PC-3 (cell line): ENCODE results near the gene DGAT2. TPM values are rescaled to one million over a fixed set of nuclear protein-coding genes. Genes with fewer than 3 reads are reported as not detected.

ENCODE experiments used
- ATAC-seq: fragments of 200-7000 bp; cut with Tn5 transposase; 2 replicates; pipeline ENCODE4 v1.9.1; 2020; ENCODE audit warnings: mild to moderate bottlenecking, moderate library complexity
- BruUV-seq: library from RNA; stranded (reverse); fragments of 400-500 nt; replicated peaks from 2 replicates; lab custom pipeline; 2021; lab: Mats Ljungman, UMichigan
- CTCF ChIA-PET: fragments of 300-600 bp; sonication (Branson Sonifier 250); formaldehyde crosslinking; loops from one replicate; lab custom pipeline; 2022; ENCODE audit warnings: antibody characterized with exemption; lab: Charles Lee
- POLR2A ChIA-PET: fragments of 300-600 bp; sonication (Branson Sonifier 250); formaldehyde crosslinking; loops from one replicate; lab custom pipeline; 2022; ENCODE audit warnings: antibody characterized with exemption; ENCODE audit not compliant: unreplicated experiment; lab: Charles Lee
- DNase-seq: peaks from one replicate; pipeline ENCODE4 v3.0.0-alpha.2; 2015
- H2AFZ ChIP-seq: fragments of 300-600 bp; sonication (generic); 2 replicates; pipeline ENCODE4 v1.6.0; 2016; ENCODE audit warnings: antibody characterized with exemption, low read length
- H3F3A ChIP-seq: fragments of 300-600 bp; sonication (generic); one replicate; pipeline ENCODE4 v1.6.0; 2017; ENCODE audit warnings: antibody characterized with exemption, low read length, control low read depth, mild to moderate bottlenecking; ENCODE audit not compliant: unreplicated experiment
- H3K27ac ChIP-seq: fragments of 300-600 bp; sonication (generic); 2 replicates; pipeline ENCODE4 v1.5.1; 2016; ENCODE audit warnings: mild to moderate bottlenecking, low read length
- H3K27me3 ChIP-seq: fragments of 300-600 bp; sonication (generic); 2 replicates; pipeline ENCODE4 v1.6.1; 2016; ENCODE audit warnings: low read length, mixed read lengths
- H3K36me3 ChIP-seq: fragments of 300-600 bp; sonication (generic); 2 replicates; pipeline ENCODE4 v1.6.1; 2016; ENCODE audit warnings: low read depth, mixed run types, low read length, mixed read lengths
- H3K4me1 ChIP-seq: fragments of 300-600 bp; sonication (generic); 2 replicates; pipeline ENCODE4 v1.5.1; 2016; ENCODE audit warnings: low read length; ENCODE audit not compliant: insufficient read depth
- H3K4me2 ChIP-seq: fragments of 300-600 bp; sonication (generic); 2 replicates; pipeline ENCODE4 v1.6.0; 2016; ENCODE audit warnings: low read length
- H3K4me3 ChIP-seq: fragments of 300-600 bp; sonication (generic); 2 replicates; pipeline ENCODE4 v1.5.1; 2016; ENCODE audit warnings: mild to moderate bottlenecking, low read length, mixed read lengths
- H3K79me2 ChIP-seq: fragments of 300-600 bp; sonication (generic); 2 replicates; pipeline ENCODE4 v1.6.1; 2017; ENCODE audit warnings: low read length, mixed read lengths
- H3K9ac ChIP-seq: fragments of 300-600 bp; sonication (generic); 2 replicates; pipeline ENCODE4 v1.6.0; 2016; ENCODE audit warnings: mild to moderate bottlenecking, low read length
- H3K9me2 ChIP-seq: fragments of 300-600 bp; sonication (generic); replicated peaks from 2 replicates; pipeline ENCODE4 v1.6.1; 2016; ENCODE audit warnings: mixed run types, low read length, mixed read lengths
- H3K9me3 ChIP-seq: fragments of 300-600 bp; sonication (generic); 2 replicates; pipeline ENCODE4 v1.6.1; 2016; ENCODE audit warnings: low read length, mixed read lengths
- H4K20me1 ChIP-seq: fragments of 300-600 bp; sonication (generic); 2 replicates; pipeline ENCODE4 v1.6.1; 2016; ENCODE audit warnings: low read length, mixed read lengths
- CTCF ChIP-seq: fragments of 300-600 bp; sonication (generic); conservative IDR thresholded peaks from 2 replicates; pipeline ENCODE4 v1.5.1; 2017; ENCODE audit warnings: antibody characterized with exemption, low read depth, mild to moderate bottlenecking, low read length
- EZH2 ChIP-seq: fragments of 300-600 bp; sonication (generic); IDR thresholded peaks from one replicate; pipeline ENCODE4 v1.6.1; 2017; ENCODE audit warnings: antibody characterized with exemption, mild to moderate bottlenecking, low read length; ENCODE audit not compliant: unreplicated experiment
- EZH2phosphoT487 ChIP-seq: fragments of 300-600 bp; sonication (generic); IDR thresholded peaks from 2 replicates; pipeline ENCODE4 v1.6.1; 2018; ENCODE audit warnings: mild to moderate bottlenecking, antibody characterized with exemption, low read length, borderline replicate concordance
- intact Hi-C: fragments of 100-400 bp; cut with micrococcal nuclease; formaldehyde crosslinking; loops from 2 replicates; pipeline ENCODE4 v1.9.0; 2023
- total RNA-seq: library from RNA; depleted of rRNA; stranded (reverse); fragments of >200 nt; gene quantifications from 2 replicates; pipeline ENCODE4 v1.2.3, GENCODE V29; 2014

The DGAT2 gene
- total RNA-seq, 1 experiment from 2014 or later = 14.3 TPM

DNA sequence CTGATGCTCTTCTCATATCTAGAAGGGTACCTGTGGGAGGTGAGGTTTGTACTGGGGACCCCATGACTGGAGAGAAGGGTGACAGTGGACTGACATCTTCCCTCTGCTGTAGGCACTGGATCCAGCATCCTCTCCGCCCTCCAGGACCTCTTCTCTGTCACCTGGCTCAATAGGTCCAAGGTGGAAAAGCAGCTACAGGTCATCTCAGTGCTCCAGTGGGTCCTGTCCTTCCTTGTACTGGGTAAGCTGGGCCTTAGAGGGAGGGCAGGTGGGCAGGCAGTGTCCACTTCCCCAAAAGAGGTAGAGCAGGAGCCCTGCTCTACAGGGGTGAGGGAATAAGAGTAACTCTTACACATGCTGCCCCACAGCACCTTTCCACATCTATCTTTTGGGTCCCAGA is 15.9 kb downstream of the DGAT2 start:
- ChIA-PET POLR2A (no interaction called here), CTCF (no interaction called here)
- no TSS peak for BruUV-seq

GRCh38 chr11:75785187-75785586 is 16.6 kb downstream of the DGAT2 start:
- H3K9me2 ChIP-seq = no peaks in the 10 kb centered on the region
- peaks cover 10% of the 10 kb centered on the region for H3K36me3 ChIP-seq
- ChIA-PET CTCF (no interaction called here), POLR2A (no interaction called here)
- no peaks in the 10 kb centered on the region for H3K79me2 ChIP-seq
- H3K4me1 ChIP-seq = peaks cover 21% of the 10 kb centered on the region
- no peaks in the 10 kb centered on the region for H4K20me1 ChIP-seq
- DNase-seq (no peak), ATAC-seq (no peak)
- H3K9ac ChIP-seq = no peak overlapping the region
- no peaks in the 10 kb centered on the region for H3F3A ChIP-seq
- H3K4me2 ChIP-seq = no peak overlapping the region
- H2AFZ ChIP-seq = no peak overlapping the region
- no peaks in the 10 kb centered on the region for H3K9me3 ChIP-seq
- BruUV-seq = no TSS peak
- H3K4me3 ChIP-seq = no peak overlapping the region
- TF ChIP-seq CTCF (no peak), EZH2 (no peak), EZH2phosphoT487 (no peak)
- H3K27ac ChIP-seq = no peak overlapping the region
- H3K27me3 ChIP-seq = no peaks in the 10 kb centered on the region
- intact Hi-C loops = no loop called here

More for the DNA sequence above, 15.9 kb downstream of the DGAT2 start:
- no peaks in the 10 kb centered on the region for H4K20me1 ChIP-seq
- no peaks in the 10 kb centered on the region for H3K9me2 ChIP-seq
- TF ChIP-seq EZH2 (no peak), CTCF (no peak), EZH2phosphoT487 (no peak)
- no peak overlapping the region for H3K9ac ChIP-seq
- H3K9me3 ChIP-seq = no peaks in the 10 kb centered on the region
- no peak overlapping the region for H2AFZ ChIP-seq
- H3K4me3 ChIP-seq = no peak overlapping the region
- no peaks in the 10 kb centered on the region for H3K79me2 ChIP-seq
- no peaks in the 10 kb centered on the region for H3F3A ChIP-seq
- ATAC-seq (no peak), DNase-seq (no peak)
- peaks cover 17% of the 10 kb centered on the region for H3K4me1 ChIP-seq
- no peak overlapping the region for H3K4me2 ChIP-seq
- H3K36me3 ChIP-seq = peaks cover 10% of the 10 kb centered on the region
- no peaks in the 10 kb centered on the region for H3K27me3 ChIP-seq
- no peak overlapping the region for H3K27ac ChIP-seq
- intact Hi-C loops = no loop called here

DNA sequence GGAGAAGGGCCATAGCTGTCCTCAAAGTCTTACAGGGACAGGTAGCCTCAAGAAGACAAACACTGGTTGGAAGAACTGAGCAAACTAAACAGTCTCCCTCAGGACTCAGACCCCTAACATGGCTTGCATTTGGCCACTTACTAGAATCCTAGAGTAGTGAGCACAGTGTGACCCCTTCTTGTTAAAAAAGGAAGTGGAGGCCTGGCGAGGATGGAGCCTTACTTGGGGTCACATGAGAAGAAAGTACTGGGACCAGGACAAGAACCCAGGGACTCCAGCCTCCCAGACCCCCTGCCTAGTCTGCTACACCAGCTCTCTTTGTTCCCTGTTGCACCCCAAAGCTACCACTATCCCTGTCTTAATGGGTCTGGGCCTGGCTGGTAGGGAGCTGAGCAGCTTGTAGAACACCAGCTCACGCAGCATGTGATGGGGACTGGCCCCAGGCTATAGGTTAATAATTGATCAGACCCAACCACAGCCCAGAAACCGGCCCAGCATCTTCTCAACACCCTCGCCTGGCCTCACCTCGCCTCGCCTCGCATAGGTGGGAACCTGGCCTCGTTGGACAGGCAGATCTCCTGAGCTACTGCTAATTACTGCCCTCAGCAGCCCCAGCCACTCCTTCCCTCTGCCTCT is 17.6 kb downstream of the DGAT2 start:
- Histone ChIP-seq H3F3A (no peaks in the 10 kb centered on the region), H3K79me2 (no peaks in the 10 kb centered on the region), H3K27ac (no peak overlapping the region), H3K4me3 (no peak overlapping the region), H3K4me1 (peaks cover 32% of the 10 kb centered on the region), H3K9me3 (no peaks in the 10 kb centered on the region), H3K9ac (no peak overlapping the region), H4K20me1 (no peaks in the 10 kb centered on the region), H3K27me3 (no peaks in the 10 kb centered on the region), H2AFZ (no peak overlapping the region), H3K36me3 (peaks cover 10% of the 10 kb centered on the region), H3K9me2 (no peaks in the 10 kb centered on the region), H3K4me2 (no peak overlapping the region)
- ATAC-seq (no peak), DNase-seq (no peak)
- CTCF ChIA-PET = no interaction called here
- no peak for TF ChIP-seq EZH2
- TF ChIP-seq CTCF = no peak
- TF ChIP-seq EZH2phosphoT487 = no peak
- BruUV-seq = no TSS peak
- POLR2A ChIA-PET = no interaction called here
- intact Hi-C loops = no loop called here
